ENCODE results near the gene CORO1C.

CORO1C gene

DNA sequence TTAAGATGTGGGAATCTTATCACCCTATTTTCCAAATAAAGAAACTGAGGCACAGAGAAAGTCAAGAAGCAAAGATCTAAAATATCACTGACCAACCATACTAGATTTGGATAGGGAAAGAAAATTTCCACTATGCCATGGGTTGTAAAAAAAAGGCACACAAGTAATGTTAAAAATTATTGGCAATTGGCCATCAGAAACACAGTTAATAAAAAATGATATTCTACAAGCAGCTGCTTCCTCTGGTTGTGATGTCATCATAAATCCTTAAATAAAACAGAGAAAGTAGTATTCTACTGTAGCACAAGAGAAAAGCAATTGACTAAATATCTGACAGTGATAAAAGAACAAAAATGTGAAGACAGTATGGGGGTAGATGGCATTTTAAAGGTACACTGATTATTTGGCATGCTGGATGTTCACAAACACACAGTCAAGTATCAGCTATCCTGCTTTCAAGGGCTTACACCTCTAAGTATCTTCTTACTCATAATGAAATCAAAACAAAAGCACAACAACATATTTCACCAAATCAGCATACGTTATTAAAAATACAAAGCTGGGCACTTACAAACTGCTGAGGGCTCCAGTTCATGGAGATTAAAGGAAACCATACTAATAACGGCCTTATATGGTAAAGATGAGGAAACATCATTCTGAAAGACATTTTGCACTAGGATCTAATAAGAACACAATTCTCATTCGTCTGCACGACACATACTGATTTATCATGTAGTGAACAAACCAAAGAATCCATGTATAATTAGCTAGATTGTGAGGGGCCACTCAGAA lies 45.7 kb downstream of the CORO1C start:
- CTCF ChIA-PET = interaction anchor here (0.6 to 13.6 kb wide), 16 partner anchors 9 to 407 kb away, joined by 3 to 145 read pairs (median 4); partner anchors contain the start of genes ALKBH2 and SELPLG
- POLR2A ChIA-PET = no interaction called here
- TF ChIP-seq, protein P1, sequence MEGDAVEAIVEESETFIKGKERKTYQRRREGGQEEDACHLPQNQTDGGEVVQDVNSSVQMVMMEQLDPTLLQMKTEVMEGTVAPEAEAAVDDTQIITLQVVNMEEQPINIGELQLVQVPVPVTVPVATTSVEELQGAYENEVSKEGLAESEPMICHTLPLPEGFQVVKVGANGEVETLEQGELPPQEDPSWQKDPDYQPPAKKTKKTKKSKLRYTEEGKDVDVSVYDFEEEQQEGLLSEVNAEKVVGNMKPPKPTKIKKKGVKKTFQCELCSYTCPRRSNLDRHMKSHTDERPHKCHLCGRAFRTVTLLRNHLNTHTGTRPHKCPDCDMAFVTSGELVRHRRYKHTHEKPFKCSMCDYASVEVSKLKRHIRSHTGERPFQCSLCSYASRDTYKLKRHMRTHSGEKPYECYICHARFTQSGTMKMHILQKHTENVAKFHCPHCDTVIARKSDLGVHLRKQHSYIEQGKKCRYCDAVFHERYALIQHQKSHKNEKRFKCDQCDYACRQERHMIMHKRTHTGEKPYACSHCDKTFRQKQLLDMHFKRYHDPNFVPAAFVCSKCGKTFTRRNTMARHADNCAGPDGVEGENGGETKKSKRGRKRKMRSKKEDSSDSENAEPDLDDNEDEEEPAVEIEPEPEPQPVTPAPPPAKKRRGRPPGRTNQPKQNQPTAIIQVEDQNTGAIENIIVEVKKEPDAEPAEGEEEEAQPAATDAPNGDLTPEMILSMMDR (IDR thresholded peaks at IDR 0.05; ENCODE audit: control extremely low read depth, extremely low read depth, low read depth, missing control alignments) = no peak
- DNase-seq (ENCODE audit: extremely low spot score) = no peak

- TF ChIP-seq, protein P1 (IDR thresholded peaks at IDR 0.05; ENCODE audit: control extremely low read depth, extremely low read depth, low read depth, missing control alignments) = no peak
- DNase-seq (ENCODE audit: extremely low spot score) = no peak
- ChIA-PET POLR2A (no interaction called here), CTCF (interaction anchor here (0.8 to 13.6 kb wide), 3 partner anchors 17 to 267 kb away, joined by 3 to 145 read pairs (median 9); no protein-coding TSS in a partner anchor)
Measured at GRCh38 chr12:108683906-108684556, 47.3 kb downstream of the CORO1C start.

DNA sequence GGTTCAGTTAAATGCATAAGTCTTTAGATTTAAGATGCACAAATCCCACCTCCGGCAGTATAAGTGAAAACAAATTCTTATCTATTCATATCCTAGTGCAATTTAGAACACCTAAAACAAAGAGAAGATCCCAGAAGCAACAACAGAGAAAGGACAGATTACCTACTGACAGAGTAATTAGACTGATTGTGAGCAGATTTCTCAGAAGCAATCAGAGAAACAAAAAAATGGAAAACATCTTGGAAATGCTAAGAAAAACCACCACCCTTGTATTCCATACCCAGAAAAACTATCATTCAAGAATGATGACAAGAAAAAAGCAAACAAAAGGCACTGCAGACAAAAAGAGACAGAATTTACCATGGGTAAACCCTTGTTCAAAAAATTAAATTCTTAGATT lies 50.0 kb downstream of the CORO1C start:
- CTCF ChIA-PET = interaction anchor here (0.9 to 3.4 kb wide), 6 partner anchors 11 to 110 kb away, joined by 3 to 22 read pairs (median 5); no protein-coding TSS in a partner anchor
- no peak for DNase-seq (ENCODE audit: extremely low spot score)
- TF ChIP-seq, protein P1 (IDR thresholded peaks at IDR 0.05; ENCODE audit: control extremely low read depth, extremely low read depth, low read depth, missing control alignments) = no peak
- POLR2A ChIA-PET = interaction anchor here (0.5 kb wide), 1 partner anchor 12 kb away, joined by 4 read pairs; no protein-coding TSS in a partner anchor

DNA sequence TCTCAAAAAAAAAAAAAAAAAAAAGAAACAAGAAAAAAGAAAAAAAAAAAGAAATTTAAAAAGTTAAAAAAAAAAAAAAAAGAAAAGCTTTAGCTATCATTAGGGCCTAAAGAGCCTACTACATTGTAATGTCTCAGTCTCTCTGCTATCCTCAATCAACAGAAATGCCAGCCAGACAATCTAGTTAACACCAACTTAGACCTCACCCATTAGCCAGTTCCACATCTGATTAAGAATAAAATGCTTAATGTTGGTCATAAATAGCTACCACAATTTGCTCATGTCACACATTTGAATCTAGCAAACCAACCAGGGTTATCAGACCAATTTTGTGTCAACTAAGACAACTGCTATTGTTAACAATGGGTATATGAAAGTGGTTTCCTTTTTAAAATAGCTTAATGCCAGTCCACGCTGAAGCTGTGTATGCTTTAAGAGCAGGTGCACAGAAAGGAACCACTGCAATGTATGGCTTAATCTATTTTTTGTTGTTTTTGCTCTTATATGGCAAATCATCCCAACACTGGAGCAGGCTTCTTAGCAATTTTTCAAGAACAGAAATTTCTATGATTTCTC lies 52.1 kb downstream of the CORO1C start:
- ChIA-PET POLR2A (interaction anchor here (0.7 kb wide), 2 partner anchors 34 to 996 kb away, joined by 4 read pairs; no protein-coding TSS in a partner anchor), CTCF (interaction anchor here (1.0 to 3.4 kb wide), 9 partner anchors 9 to 272 kb away, joined by 3 to 22 read pairs (median 5); no protein-coding TSS in a partner anchor)
- TF ChIP-seq, protein P1 (IDR thresholded peaks at IDR 0.05; ENCODE audit: control extremely low read depth, extremely low read depth, low read depth, missing control alignments) = no peak
- no peak for DNase-seq (ENCODE audit: extremely low spot score)

DNA sequence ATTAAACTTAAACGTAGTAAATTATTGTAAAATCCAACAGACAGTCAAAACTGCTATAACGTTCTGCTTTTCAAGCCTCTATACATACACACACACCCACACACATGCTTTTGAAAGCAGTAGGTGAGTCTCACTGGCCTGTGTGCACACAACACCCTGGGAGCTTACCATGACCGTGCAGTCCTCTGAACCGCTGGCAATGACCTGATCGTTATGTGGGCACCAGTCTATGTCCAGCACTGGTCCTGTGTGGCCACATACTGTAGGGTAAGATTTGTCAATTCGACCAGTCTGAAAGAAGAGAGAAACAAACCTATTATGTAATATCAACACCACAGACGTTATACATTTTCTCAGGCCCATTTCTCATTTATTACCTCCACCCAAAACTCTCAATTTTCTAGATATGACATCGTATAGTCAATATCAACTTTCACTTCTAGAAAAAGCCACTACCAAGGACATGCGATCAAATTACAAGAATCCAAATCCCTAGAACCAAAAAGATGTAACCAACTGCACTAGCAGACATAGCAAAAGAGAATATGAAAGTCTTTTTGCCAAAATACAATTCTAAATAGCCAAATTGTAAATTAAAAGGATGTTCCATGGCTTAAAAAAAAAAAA lies 53.1 kb downstream of the CORO1C start:
- TF ChIP-seq, protein P1 (IDR thresholded peaks at IDR 0.05; ENCODE audit: control extremely low read depth, extremely low read depth, low read depth, missing control alignments) = no peak
- CTCF ChIA-PET = interaction anchor here (1.6 to 3.4 kb wide), 4 partner anchors 12 to 17 kb away, joined by 4 to 22 read pairs (median 8); no protein-coding TSS in a partner anchor
- POLR2A ChIA-PET = interaction anchor here (0.7 kb wide), 1 partner anchor 995 kb away, joined by 4 read pairs; no protein-coding TSS in a partner anchor
- DNase-seq (ENCODE audit: extremely low spot score) = no peak

Measured in GM10248 (cell line).